Naive thymus-derived CD8-positive, alpha-beta T cell (primary cell): ENCODE results near the gene NHSL2. TPM values are rescaled to one million over a fixed set of nuclear protein-coding genes. Genes with fewer than 3 reads are reported as not detected.
"Not testable (repeated sequence)": the region's sequence is repeated elsewhere in the genome, so short reads cannot be mapped to it uniquely, and the experiment has no call there.

Experiments
- ATAC-seq, 2 donors: fragments of 150-1000 bp; cut with Tn5 transposase in 1 of 2; sonication (Bioruptor Pico), chemical (Tn5 transposase) in 1 of 2; 1 replicate in 1 of 2; 2 replicates in 1 of 2; pipeline ENCODE4 v1.10.0; 2021; ENCODE audit warnings: mild to moderate bottlenecking in 2 of 2, moderate library complexity in 2 of 2
- POLR2A ChIA-PET: fragments of 350-600 bp; sonication (Branson Sonifier 250); formaldehyde crosslinking; loops from one replicate; lab custom pipeline; 2021; ENCODE audit warnings: antibody characterized with exemption; lab: Charles Lee
- DNase-seq, 10 donors: peaks; one replicate each; pipeline versions ENCODE4 v3.0.0 to v3.0.0-alpha.2; 2020 to 2022
- H3K27ac Mint-ChIP-seq, 10 donors: one replicate each; pipeline ENCODE4 v1.8.0; 2020 to 2022; ENCODE audit warnings: mild to moderate bottlenecking in 10 of 10, mixed read lengths in 10 of 10, moderate library complexity in 4 of 10, inconsistent platforms in 1 of 10
- H3K27me3 Mint-ChIP-seq, 5 donors: one replicate each; pipeline ENCODE4 v1.8.0; 2021 to 2022; ENCODE audit warnings: mixed read lengths in 5 of 5
- H3K36me3 Mint-ChIP-seq, 3 donors: one replicate each; pipeline ENCODE4 v1.8.0; 2020 to 2022; ENCODE audit warnings: mixed read lengths in 3 of 3, mild to moderate bottlenecking in 2 of 3, inconsistent platforms in 1 of 3
- H3K4me1 Mint-ChIP-seq, 4 donors: one replicate each; pipeline ENCODE4 v1.8.0; 2021 to 2022; ENCODE audit warnings: mixed read lengths in 4 of 4
- H3K4me3 Mint-ChIP-seq, 10 donors: one replicate each; pipeline ENCODE4 v1.8.0; 2020 to 2022; ENCODE audit warnings: mild to moderate bottlenecking in 10 of 10, mixed read lengths in 10 of 10, moderate library complexity in 6 of 10, inconsistent platforms in 1 of 10
- H3K9me3 Mint-ChIP-seq, 9 donors: one replicate each; pipeline ENCODE4 v1.8.0; 2020 to 2022; ENCODE audit warnings: mixed read lengths in 9 of 9, mild to moderate bottlenecking in 3 of 9, inconsistent platforms in 1 of 9, moderate library complexity in 1 of 9
- polyA plus RNA-seq, 3 donors: library from polyadenylated mRNA; unstranded; fragments of 300-500 nt; fragmentation: Illumina TruSeq; gene quantifications; one replicate each; pipeline ENCODE4 v1.2.3, GENCODE V29; 2021
- total RNA-seq, 8 experiments: library from RNA in 2 of 8; stranded (reverse) in 2 of 8; gene quantifications; one replicate each; pipeline ENCODE4 v1.2.3 and lab custom pipeline; 2021 to 2026

The NHSL2 gene
- total RNA-seq (under 1 TPM; 0.52 to 0.81 TPM), polyA plus RNA-seq (1 to 10 TPM in 1 of 3 donors, under 1 TPM in 2; 0.09 to 2.6 (median 0.51) TPM), total RNA-seq (lab: John Stamatoyannopoulos, UW) (0 to 1.3 (median 0.32) reads per million in 6 experiments)

DNA sequence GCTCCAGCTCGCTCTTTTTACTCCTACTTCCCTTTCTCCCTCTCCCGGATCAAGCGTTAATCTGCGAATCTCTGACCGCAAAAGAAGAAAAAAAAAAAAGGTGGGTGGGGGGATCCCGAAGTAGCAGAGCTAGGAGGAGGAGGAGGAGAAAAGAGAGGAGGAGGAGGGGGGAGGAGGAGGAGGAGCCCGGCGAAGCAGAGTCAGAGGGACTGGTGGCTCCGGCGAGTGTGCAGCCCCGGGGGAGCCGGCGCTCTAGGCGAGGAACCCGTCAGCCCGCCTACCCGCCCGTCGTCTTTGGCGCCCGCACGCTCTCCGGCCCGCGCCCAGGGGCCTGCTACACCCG is at the start of gene NHSL2:
NHSL2 (plus strand) TSS at position 203 of the 343 bp plus-strand sequence.
- DNase-seq (peak in 2 of 10 donors; percentile 1 to 3), ATAC-seq (peak; percentile 44 to 65)
- Mint-ChIP-seq H3K4me3 (peak within 1 kb of the TSS; percentile 55 to 76 (median 72)), H3K4me1 (peaks cover 0 to 2% (median under 1%) of the 10 kb centered on the region in 4 donors), H3K27ac (no peak within 1 kb of the TSS), H3K9me3 (no peaks in the 10 kb centered on the region), H3K36me3 (peaks cover 0 to 9% (median 0%) of the 10 kb centered on the region in 3 donors), H3K27me3 (peaks cover 14 to 61% (median 32%) of the 10 kb centered on the region in 5 donors)
- POLR2A ChIA-PET: interaction anchor here (0.7 kb wide), 1 partner anchor 17 kb away, joined by 4 read pairs; no protein-coding TSS in a partner anchor

DNA sequence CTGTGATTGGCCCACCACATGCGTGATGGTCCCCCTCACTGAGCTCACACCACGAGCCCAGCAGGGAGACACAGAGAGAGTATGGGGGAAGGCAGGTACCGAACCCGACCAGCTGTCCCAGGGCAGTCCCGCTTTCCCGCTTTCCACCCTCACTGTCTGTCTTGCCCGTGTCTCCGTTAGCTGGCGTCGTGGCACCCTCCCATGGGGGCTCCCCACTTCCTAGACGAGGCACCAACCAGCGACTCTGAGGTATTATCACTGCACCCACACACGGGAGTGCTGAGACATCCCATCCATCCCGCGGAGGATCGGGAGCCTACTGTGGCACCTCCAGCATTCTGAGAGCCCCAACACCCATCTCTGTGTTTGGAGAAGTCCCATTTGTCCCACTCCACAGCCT is 43.0 kb upstream of the NHSL2 start:
- H3K36me3 Mint-ChIP-seq: no peaks in the 10 kb centered on the region
- peaks cover 3 to 25% (median 11%) of the 10 kb centered on the region in 5 donors for H3K27me3 Mint-ChIP-seq
- DNase-seq (no peak), ATAC-seq (no peak)
- POLR2A ChIA-PET: no interaction called here
- no peak overlapping the region for H3K27ac Mint-ChIP-seq
- H3K4me3 Mint-ChIP-seq: no peak overlapping the region
- peaks cover 3 to 12% (median 6%) of the 10 kb centered on the region in 4 donors for H3K4me1 Mint-ChIP-seq
- H3K9me3 Mint-ChIP-seq: no peaks in the 10 kb centered on the region

DNA sequence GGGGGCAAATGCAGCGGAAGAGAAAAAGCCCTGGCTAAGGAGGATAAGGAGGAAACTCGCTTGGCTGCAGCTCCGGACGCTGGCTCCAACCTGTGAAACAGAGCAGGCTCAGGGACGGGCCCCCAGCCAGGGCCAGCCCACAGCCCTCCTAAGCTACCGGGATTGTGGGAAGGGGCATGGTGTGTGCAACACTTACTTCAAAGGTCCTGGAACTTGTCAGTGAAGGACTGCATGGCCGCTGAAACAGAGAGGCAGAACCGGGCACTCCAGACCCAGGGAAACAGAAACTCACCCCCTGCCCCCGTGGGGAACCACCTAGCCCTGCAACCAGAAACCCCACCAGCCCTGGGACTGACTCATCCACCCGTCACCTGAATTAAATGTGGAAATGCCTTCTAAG is 41.1 kb upstream of the NHSL2 start:
- ATAC-seq, POLR2A ChIA-PET, DNase-seq, H3K36me3 Mint-ChIP-seq, H3K9me3 Mint-ChIP-seq: not testable (repeated sequence)
- H3K4me1 Mint-ChIP-seq: peaks cover 3 to 12% (median 6%) of the 10 kb centered on the region in 4 donors
- peaks cover 5 to 34% (median 8%) of the 10 kb centered on the region in 5 donors for H3K27me3 Mint-ChIP-seq
- peak overlapping the region in 2 of 10 donors; percentile 43 to 71 for H3K27ac Mint-ChIP-seq
- H3K4me3 Mint-ChIP-seq: peak overlapping the region in 1 of 10 donors; percentile 44

DNA sequence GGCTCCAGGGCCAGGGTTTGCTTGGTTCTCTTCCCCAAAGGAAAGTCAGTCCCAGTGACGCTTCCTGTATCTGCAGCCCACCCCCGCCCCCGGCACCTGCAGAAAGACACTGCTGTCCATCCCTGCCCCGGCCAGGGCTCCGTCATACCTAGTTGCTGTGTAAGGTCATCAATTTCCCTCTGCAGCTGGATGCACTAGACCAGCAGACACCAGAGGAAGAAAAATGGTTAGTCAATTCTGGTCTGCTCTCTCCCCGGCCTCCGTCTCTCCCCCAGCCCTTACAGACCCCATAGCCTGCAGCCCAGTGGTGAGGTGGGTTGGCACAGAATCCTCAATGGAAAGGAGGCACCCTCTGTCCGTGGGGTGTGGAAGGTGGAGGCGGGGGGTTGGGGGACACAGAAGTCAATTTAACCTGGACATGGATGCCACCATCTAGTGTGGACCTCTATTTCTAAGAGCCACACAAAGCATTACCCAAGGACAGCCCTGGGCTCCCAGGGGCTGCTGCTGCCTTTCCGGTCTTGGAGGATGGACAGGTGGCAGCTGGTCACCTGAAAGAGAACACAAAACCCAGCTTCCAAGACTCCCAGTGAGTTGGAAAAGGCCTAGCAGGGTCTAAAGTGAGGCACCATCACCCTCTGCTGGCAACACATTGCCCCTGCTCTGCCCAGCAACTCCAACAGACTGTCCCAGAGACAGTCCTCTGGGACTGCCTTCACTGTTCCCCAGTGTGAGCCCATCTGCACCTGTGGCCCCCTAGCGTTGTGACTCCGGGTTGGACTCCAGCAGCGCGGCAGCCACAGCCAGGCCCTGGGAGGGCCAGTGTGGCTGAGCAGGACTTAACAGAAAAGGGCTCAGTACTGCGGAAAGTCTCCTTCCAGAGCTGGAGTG is 40.2 kb upstream of the NHSL2 start:
- Mint-ChIP-seq H3K27ac (no peak overlapping the region), H3K4me3 (no peak overlapping the region), H3K36me3 (no peaks in the 10 kb centered on the region), H3K4me1 (peaks cover 3 to 12% (median 6%) of the 10 kb centered on the region in 4 donors), H3K27me3 (peaks cover 4 to 34% (median 7%) of the 10 kb centered on the region in 5 donors), H3K9me3 (no peaks in the 10 kb centered on the region)
- ATAC-seq (no peak), DNase-seq (no peak)
- POLR2A ChIA-PET: no interaction called here

DNA sequence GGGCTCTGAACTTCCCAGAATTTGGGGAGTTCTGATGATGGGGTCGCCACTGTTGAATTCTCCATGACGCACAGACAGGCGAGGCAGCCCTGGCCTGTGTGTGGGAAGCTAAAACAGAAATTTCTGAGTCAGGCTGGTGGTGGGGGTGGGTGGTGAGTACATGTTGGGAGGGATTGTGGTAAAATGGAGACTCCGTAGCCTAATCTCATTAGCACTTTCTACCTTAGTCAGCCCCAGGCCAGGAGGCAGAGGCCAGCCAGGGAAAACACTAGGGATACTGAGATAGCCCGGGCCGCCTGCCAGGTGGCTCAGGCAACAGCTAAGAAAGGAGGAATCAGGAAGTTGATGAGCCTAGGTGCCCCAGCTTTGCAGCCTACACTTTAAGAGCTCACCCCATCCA is 39.3 kb upstream of the NHSL2 start:
- Mint-ChIP-seq H3K9me3 (no peaks in the 10 kb centered on the region), H3K4me3 (no peak overlapping the region), H3K4me1 (peaks cover 3 to 12% (median 6%) of the 10 kb centered on the region in 4 donors), H3K27ac (no peak overlapping the region), H3K36me3 (no peaks in the 10 kb centered on the region), H3K27me3 (peaks cover 4 to 24% (median 7%) of the 10 kb centered on the region in 5 donors)
- POLR2A ChIA-PET: no interaction called here
- DNase-seq: no peak
- ATAC-seq: no peak

DNA sequence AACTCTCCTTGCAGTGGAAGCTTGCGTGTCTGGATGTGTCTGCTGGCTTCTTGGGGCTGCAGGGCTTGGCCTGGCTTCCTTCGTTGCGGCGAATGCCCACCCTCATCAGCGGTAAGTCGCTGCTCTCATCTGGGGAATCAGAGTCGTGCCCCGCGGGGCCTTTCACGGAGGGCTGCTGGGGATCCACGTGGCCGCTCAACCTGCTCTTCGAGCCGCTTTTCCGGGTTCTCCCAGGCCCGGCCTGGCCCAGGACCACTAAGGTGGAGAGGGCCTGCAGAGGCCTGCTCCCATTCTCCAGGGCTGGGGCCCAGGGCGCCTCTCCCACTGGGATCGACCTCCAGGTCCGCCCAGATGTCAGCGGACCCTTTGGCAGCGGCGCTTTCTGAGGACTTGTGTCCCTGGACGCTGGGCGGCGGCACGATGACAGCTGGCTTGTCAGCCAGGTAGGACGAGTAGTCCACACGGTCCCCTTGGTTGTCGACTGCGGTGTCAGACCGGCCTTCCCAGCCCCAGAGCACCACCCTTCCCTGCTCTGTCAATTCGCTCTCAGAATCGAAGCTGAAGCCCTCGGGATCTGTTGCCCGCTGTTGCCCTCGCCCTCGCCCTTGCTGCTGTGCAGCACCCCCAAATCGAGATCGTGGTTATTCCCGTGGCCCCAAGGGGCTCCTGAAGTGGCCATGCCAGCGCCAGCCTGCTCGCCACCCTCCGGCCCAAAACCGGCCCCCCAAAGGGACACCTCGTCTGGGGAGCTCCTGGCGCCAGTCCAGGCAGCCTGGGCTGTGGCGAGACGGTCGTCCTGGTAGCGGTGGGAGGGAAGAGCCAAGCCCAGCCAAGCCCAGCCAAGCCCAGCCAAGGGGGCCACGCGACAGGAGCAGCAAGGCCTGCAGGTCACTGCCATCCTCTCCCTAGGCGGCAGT is 37.8 kb upstream of the NHSL2 start:
- H3K4me3 Mint-ChIP-seq: no peak overlapping the region
- peaks cover 3 to 12% (median 6%) of the 10 kb centered on the region in 4 donors for H3K4me1 Mint-ChIP-seq
- DNase-seq (no peak), ATAC-seq (no peak)
- POLR2A ChIA-PET: no interaction called here
- no peak overlapping the region for H3K27ac Mint-ChIP-seq
- peaks cover 0 to 4% (median 0%) of the 10 kb centered on the region in 9 donors for H3K9me3 Mint-ChIP-seq
- H3K27me3 Mint-ChIP-seq: peaks cover 4 to 21% (median 11%) of the 10 kb centered on the region in 5 donors
- peaks cover 0 to 2% (median 0%) of the 10 kb centered on the region in 3 donors for H3K36me3 Mint-ChIP-seq

DNA sequence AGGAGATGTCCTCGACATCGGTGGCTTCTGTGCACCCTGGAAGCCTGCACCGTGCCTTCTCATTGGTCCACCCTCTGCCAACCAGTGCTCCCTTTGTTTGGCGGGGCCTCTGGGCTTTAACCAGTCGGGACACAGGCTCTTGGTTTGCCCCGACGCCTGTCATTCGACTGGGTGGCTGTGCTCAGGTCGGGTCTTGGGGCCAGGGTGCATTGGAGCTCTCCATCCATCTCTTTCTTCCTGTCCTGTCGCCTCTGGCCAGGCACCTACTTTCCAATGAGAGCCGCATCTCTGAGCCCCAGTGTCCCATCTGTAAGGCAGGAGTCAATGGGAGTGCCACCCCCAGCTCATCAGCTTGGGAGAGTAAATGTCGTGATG is 37.2 kb upstream of the NHSL2 start:
- peaks cover 0 to 10% (median 0%) of the 10 kb centered on the region in 9 donors for H3K9me3 Mint-ChIP-seq
- DNase-seq: no peak
- H3K36me3 Mint-ChIP-seq: peaks cover 0 to 7% (median 0%) of the 10 kb centered on the region in 3 donors
- POLR2A ChIA-PET: no interaction called here
- no peak overlapping the region for H3K4me3 Mint-ChIP-seq
- H3K27me3 Mint-ChIP-seq: peaks cover 5 to 20% (median 12%) of the 10 kb centered on the region in 5 donors
- peaks cover 3 to 12% (median 6%) of the 10 kb centered on the region in 4 donors for H3K4me1 Mint-ChIP-seq
- no peak for ATAC-seq
- no peak overlapping the region for H3K27ac Mint-ChIP-seq

DNA sequence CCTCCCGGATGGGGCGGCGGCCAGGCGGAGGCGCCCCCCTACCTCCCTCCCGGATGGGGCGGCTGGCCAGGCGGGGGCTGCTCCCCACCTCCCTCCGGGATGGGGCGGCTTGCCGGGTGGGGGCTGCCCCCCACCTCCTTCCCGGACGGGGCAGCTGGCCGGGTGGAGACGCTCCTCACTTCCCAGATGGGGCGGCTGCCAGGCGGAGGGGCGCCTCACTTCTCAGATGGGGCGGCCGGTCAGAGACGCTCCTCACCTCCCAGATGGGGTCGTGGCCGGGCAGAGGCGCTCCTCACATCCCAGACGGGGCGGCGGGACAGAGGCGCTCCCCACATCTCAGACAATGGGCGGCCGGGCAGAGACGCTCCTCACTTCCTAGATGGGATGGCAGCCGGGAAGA is 33.8 kb upstream of the NHSL2 start:
- H3K27ac Mint-ChIP-seq, H3K9me3 Mint-ChIP-seq, ATAC-seq, H3K4me1 Mint-ChIP-seq, H3K36me3 Mint-ChIP-seq, H3K4me3 Mint-ChIP-seq, DNase-seq, POLR2A ChIA-PET: not testable (repeated sequence)
- peaks cover 9 to 15% (median 12%) of the 10 kb centered on the region in 5 donors for H3K27me3 Mint-ChIP-seq

DNA sequence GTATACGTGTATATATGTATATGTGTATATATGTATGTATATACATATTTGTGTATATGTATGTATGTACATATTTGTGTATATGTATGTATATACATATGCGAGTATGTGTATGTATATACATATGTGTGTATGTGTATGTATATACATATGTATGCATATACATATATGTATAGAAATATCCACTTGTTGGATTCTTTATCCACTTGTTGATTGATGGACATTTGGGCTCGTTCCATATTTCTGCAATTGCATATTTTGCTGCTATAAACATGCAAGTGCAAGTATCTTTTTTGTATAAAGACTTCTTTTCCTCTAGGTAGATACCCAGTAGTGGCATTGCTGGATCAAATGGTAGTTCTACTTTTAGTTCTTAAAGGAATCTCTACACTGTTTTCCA is 25.5 kb upstream of the NHSL2 start:
- H3K9me3 Mint-ChIP-seq: peaks cover 0 to 5% (median 0%) of the 10 kb centered on the region in 9 donors
- H3K4me1 Mint-ChIP-seq: no peaks in the 10 kb centered on the region
- H3K4me3 Mint-ChIP-seq: no peak overlapping the region
- peaks cover 3 to 14% (median 8%) of the 10 kb centered on the region in 5 donors for H3K27me3 Mint-ChIP-seq
- DNase-seq: no peak
- H3K27ac Mint-ChIP-seq: no peak overlapping the region
- ATAC-seq: no peak
- no peaks in the 10 kb centered on the region for H3K36me3 Mint-ChIP-seq
- POLR2A ChIA-PET: no interaction called here

DNA sequence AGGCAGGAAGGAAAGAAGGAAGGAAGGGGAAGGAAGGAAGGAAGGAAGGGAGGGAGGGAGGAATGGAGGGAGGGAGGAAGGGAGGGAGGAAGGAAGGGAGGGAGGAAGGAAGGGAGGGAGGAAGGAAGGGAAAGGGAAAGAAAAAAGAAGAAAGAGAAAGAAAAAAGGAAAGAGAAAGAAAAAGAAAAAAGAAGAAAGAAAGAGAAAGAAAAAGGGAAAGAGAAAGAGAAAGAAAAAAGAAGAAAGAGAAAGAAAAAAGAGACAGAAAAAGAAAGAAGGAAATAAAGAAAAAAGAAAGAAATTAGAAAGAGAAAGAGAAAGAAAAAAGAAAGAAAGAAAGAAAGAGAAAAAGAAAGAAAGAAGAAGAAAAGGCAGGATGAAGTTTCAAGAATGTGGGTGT is 15.0 kb upstream of the NHSL2 start:
- peaks cover 2 to 9% (median 8%) of the 10 kb centered on the region in 5 donors for H3K27me3 Mint-ChIP-seq
- peaks cover 0 to 2% (median 0%) of the 10 kb centered on the region in 9 donors for H3K9me3 Mint-ChIP-seq
- H3K27ac Mint-ChIP-seq: no peak overlapping the region
- no peak overlapping the region for H3K4me3 Mint-ChIP-seq
- no peaks in the 10 kb centered on the region for H3K36me3 Mint-ChIP-seq
- ATAC-seq (no peak), DNase-seq (no peak)
- H3K4me1 Mint-ChIP-seq: no peaks in the 10 kb centered on the region
- POLR2A ChIA-PET: no interaction called here

DNA sequence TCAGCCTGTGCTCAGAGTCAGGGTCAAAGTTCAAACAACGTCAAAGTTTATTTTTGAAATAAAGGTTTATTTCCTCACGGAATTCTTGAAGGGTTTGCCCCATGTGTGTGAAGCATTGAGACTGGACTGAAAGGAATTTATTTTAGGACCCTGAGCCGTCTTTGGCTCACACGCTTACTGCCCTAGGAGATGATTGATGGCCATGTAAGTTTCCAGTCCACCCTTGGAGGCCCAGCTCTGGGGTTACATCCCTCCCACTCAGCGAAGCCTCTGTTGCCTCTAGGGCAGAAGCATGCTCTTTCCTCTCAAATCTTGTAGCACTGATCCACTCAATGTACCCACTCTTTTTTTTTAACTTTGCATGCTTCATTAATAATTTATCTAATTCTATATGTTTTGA is 4.5 kb upstream of the NHSL2 start:
- ATAC-seq: no peak
- H3K27ac Mint-ChIP-seq: no peak overlapping the region
- H3K36me3 Mint-ChIP-seq: peaks cover 0 to 9% (median 0%) of the 10 kb centered on the region in 3 donors
- H3K9me3 Mint-ChIP-seq: no peaks in the 10 kb centered on the region
- H3K27me3 Mint-ChIP-seq: peaks cover 16 to 36% (median 25%) of the 10 kb centered on the region in 5 donors
- no peak for DNase-seq
- POLR2A ChIA-PET: interaction anchor here (0.6 kb wide), 1 partner anchor 23 kb away, joined by 3 read pairs; no protein-coding TSS in a partner anchor
- H3K4me1 Mint-ChIP-seq: peaks cover 0 to 2% (median under 1%) of the 10 kb centered on the region in 4 donors
- H3K4me3 Mint-ChIP-seq: no peak overlapping the region

DNA sequence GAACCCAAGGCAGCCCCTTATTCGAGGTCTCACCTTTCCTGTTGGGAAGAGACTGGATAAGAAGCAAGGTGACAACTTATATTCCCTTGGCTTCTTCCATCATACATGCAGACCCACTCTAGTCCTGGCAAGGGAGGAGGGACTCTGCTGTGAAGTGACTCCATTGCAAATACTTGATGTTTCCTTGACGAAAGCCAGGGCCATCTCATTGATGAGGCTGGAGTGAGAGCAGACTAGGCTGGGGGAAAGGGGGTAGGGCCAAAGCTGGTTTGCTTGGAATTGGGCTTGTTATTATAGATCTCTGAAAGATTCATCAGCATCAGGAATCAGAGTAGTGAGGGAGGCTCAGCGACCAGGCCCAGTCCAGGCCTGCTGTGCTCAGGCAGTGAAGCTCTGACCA is 2.3 kb upstream of the NHSL2 start:
- POLR2A ChIA-PET: no interaction called here
- H3K27me3 Mint-ChIP-seq: peaks cover 15 to 55% (median 26%) of the 10 kb centered on the region in 5 donors
- no peak overlapping the region for H3K27ac Mint-ChIP-seq
- ATAC-seq (no peak), DNase-seq (no peak)
- H3K4me3 Mint-ChIP-seq: peak overlapping the region in 1 of 10 donors; percentile 42
- H3K9me3 Mint-ChIP-seq: no peaks in the 10 kb centered on the region
- peaks cover 0 to 2% (median under 1%) of the 10 kb centered on the region in 4 donors for H3K4me1 Mint-ChIP-seq
- H3K36me3 Mint-ChIP-seq: peaks cover 0 to 9% (median 0%) of the 10 kb centered on the region in 3 donors
